Measurements from ENCODE around the gene AKR1B1. TPM values are rescaled to one million over a fixed set of nuclear protein-coding genes. Genes with fewer than 3 reads are reported as not detected.

AKR1B1 gene
- polyA plus RNA-seq, 1 of the 3 experiments (the other 2 are of a cell fraction), result 216 TPM

DNA sequence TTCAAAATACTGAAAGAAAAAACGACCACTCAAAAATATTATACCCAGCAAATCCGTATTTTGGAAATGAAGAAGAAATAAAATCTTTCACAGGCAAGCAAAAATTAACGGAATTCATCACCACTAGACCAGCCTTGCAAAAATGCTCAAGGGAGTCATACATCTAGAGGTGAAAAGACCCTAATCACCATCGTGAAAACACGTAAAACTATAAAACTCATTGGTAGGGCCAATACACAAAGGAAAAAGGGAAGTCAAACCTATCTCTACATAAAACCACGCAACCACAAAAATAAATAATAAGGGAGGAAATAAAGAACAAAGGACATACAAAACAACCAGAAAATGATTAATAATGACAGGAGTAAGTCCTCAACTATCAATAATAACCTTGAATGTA lies 6.6 kb upstream of the AKR1B1 start:
- H3K9ac ChIP-seq, result no peak overlapping the region
- no peak overlapping the region for H3K4me2 ChIP-seq
- no peak for DNase-seq
- no peaks in the 10 kb centered on the region for H3K36me3 ChIP-seq (replicated peaks in 1 of 2; ENCODE audit: control insufficient read depth in 1 of 2, insufficient read depth in 2 of 2, low read length in 1 of 2)
- no peaks in the 10 kb centered on the region for H4K20me1 ChIP-seq (ENCODE audit: insufficient read depth)
- H3F3A ChIP-seq (replicated peaks; ENCODE audit: insufficient read depth), result no peaks in the 10 kb centered on the region
- ChIA-PET CTCF (interaction anchor here (0.6 to 11.0 kb wide), 2 partner anchors 33 to 45 kb away, joined by 3 to 101 read pairs; no protein-coding TSS in a partner anchor), POLR2A (no interaction called here)
- no peak overlapping the region for H3K4me3 ChIP-seq (ENCODE audit: low read depth in 2 of 2, low read length in 1 of 2)
- H3K79me2 ChIP-seq (ENCODE audit: insufficient read depth), result no peaks in the 10 kb centered on the region
- H3K27me3 ChIP-seq (ENCODE audit: insufficient read depth), result no peaks in the 10 kb centered on the region
- TF ChIP-seq RCOR1 (IDR thresholded peaks at IDR 0.05; ENCODE audit: low read length) (no peak), MEF2A (IDR thresholded peaks at IDR 0.05; ENCODE audit: borderline replicate concordance, low read depth) (no peak), NFIC (IDR thresholded peaks at IDR 0.05; ENCODE audit: borderline replicate concordance) (no peak), FOXJ3 (CRISPR knock-in tag; IDR thresholded peaks at IDR 0.05) (no peak), GATA2 (CRISPR knock-in tag; IDR thresholded peaks at IDR 0.05) (no peak)
- TF ChIP-seq, protein P1, sequence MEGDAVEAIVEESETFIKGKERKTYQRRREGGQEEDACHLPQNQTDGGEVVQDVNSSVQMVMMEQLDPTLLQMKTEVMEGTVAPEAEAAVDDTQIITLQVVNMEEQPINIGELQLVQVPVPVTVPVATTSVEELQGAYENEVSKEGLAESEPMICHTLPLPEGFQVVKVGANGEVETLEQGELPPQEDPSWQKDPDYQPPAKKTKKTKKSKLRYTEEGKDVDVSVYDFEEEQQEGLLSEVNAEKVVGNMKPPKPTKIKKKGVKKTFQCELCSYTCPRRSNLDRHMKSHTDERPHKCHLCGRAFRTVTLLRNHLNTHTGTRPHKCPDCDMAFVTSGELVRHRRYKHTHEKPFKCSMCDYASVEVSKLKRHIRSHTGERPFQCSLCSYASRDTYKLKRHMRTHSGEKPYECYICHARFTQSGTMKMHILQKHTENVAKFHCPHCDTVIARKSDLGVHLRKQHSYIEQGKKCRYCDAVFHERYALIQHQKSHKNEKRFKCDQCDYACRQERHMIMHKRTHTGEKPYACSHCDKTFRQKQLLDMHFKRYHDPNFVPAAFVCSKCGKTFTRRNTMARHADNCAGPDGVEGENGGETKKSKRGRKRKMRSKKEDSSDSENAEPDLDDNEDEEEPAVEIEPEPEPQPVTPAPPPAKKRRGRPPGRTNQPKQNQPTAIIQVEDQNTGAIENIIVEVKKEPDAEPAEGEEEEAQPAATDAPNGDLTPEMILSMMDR (IDR thresholded peaks at IDR 0.05), result no peak
- TF ChIP-seq, protein P2, sequence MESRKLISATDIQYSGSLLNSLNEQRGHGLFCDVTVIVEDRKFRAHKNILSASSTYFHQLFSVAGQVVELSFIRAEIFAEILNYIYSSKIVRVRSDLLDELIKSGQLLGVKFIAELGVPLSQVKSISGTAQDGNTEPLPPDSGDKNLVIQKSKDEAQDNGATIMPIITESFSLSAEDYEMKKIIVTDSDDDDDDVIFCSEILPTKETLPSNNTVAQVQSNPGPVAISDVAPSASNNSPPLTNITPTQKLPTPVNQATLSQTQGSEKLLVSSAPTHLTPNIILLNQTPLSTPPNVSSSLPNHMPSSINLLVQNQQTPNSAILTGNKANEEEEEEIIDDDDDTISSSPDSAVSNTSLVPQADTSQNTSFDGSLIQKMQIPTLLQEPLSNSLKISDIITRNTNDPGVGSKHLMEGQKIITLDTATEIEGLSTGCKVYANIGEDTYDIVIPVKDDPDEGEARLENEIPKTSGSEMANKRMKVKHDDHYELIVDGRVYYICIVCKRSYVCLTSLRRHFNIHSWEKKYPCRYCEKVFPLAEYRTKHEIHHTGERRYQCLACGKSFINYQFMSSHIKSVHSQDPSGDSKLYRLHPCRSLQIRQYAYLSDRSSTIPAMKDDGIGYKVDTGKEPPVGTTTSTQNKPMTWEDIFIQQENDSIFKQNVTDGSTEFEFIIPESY (IDR thresholded peaks at IDR 0.05; ENCODE audit: borderline replicate concordance, low read depth), result no peak
- WGBS (ENCODE audit: low lambda C conversion rate), result 34% methylated on average over 6 of the region's 6 CpGs
- no peak overlapping the region for H3K27ac ChIP-seq (ENCODE audit: low read depth in 2 of 2, low read length in 1 of 2)
- H3K9me3 ChIP-seq, result peaks cover 15% of the 10 kb centered on the region; the same call in 1 of the 2 replicates
- H3K4me1 ChIP-seq (ENCODE audit: control insufficient read depth in 1 of 2, insufficient read depth in 2 of 2, low read depth in 1 of 2, low read length in 1 of 2), result no peaks in the 10 kb centered on the region
- H3K9me2 ChIP-seq, result no peaks in the 10 kb centered on the region
- no peak overlapping the region for H2AFZ ChIP-seq (ENCODE audit: low read depth)

DNA sequence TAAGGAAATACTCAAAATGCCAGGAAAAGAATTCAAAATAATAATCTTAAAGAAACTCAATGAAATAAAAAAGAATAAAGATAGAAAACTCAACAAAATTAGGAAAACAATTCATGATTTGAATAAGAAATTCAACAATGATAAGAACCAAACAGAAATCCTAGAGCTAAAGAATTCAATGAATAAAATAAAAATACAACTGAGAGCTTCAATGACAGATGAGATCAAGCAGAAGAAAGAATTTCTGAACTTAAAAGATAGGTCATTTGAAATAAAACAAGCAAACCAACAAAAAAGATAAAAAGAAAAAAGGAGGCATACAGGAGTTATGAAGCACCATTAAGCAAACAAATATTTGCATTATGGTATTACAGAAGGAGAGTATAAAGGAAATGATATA lies 5.6 kb upstream of the AKR1B1 start:
- POLR2A ChIA-PET, result no interaction called here
- DNase-seq, result no peak
- TF ChIP-seq, protein P3, sequence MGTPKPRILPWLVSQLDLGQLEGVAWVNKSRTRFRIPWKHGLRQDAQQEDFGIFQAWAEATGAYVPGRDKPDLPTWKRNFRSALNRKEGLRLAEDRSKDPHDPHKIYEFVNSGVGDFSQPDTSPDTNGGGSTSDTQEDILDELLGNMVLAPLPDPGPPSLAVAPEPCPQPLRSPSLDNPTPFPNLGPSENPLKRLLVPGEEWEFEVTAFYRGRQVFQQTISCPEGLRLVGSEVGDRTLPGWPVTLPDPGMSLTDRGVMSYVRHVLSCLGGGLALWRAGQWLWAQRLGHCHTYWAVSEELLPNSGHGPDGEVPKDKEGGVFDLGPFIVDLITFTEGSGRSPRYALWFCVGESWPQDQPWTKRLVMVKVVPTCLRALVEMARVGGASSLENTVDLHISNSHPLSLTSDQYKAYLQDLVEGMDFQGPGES (IDR thresholded peaks at IDR 0.05; ENCODE audit: low read depth, low read length), result no peak
- TF ChIP-seq RCOR1 (IDR thresholded peaks at IDR 0.05; ENCODE audit: low read length) (no peak), TCF12 (IDR thresholded peaks at IDR 0.05) (no peak), TAF1 (IDR thresholded peaks at IDR 0.05; ENCODE audit: borderline replicate concordance, low read depth, low read length) (no peak), RXRA (IDR thresholded peaks at IDR 0.05; ENCODE audit: borderline replicate concordance, low read depth) (no peak), POLR2AphosphoS5 (IDR thresholded peaks at IDR 0.05; ENCODE audit: low read depth, low read length) (no peak), NFIC (IDR thresholded peaks at IDR 0.05; ENCODE audit: borderline replicate concordance) (no peak), NRF1 (IDR thresholded peaks at IDR 0.05; ENCODE audit: low read depth, low read length) (no peak), FOXM1 (IDR thresholded peaks at IDR 0.05; ENCODE audit: low read depth) (no peak), JUND (IDR thresholded peaks at IDR 0.05) (no peak), TEAD4 (IDR thresholded peaks at IDR 0.05; ENCODE audit: borderline replicate concordance, insufficient read depth) (no peak), GABPA (IDR thresholded peaks at IDR 0.05; ENCODE audit: low read depth) (no peak)
- TF ChIP-seq, protein P4, sequence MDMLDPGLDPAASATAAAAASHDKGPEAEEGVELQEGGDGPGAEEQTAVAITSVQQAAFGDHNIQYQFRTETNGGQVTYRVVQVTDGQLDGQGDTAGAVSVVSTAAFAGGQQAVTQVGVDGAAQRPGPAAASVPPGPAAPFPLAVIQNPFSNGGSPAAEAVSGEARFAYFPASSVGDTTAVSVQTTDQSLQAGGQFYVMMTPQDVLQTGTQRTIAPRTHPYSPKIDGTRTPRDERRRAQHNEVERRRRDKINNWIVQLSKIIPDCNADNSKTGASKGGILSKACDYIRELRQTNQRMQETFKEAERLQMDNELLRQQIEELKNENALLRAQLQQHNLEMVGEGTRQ (IDR thresholded peaks at IDR 0.05; ENCODE audit: borderline replicate concordance, low read depth, low read length), result no peak
- TF ChIP-seq, protein P1 (IDR thresholded peaks at IDR 0.05), result no peak
- TF ChIP-seq, protein P5, sequence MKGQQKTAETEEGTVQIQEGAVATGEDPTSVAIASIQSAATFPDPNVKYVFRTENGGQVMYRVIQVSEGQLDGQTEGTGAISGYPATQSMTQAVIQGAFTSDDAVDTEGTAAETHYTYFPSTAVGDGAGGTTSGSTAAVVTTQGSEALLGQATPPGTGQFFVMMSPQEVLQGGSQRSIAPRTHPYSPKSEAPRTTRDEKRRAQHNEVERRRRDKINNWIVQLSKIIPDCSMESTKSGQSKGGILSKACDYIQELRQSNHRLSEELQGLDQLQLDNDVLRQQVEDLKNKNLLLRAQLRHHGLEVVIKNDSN (IDR thresholded peaks at IDR 0.05; ENCODE audit: borderline replicate concordance, low read depth), result no peak

More for the DNA sequence above, 5.6 kb upstream of the AKR1B1 start:
- Histone ChIP-seq H3K4me1 (ENCODE audit: control insufficient read depth in 1 of 2, insufficient read depth in 2 of 2, low read depth in 1 of 2, low read length in 1 of 2) (peaks cover under 1 to 2% of the 10 kb centered on the region in 2 experiments; a peak in 2 of 4 replicates), H3K9me3 (peaks cover 15% of the 10 kb centered on the region; the same call in 1 of the 2 replicates), H3K4me3 (ENCODE audit: low read depth in 2 of 2, low read length in 1 of 2) (no peak overlapping the region), H3K27ac (ENCODE audit: low read depth in 2 of 2, low read length in 1 of 2) (no peak overlapping the region), H3K27me3 (ENCODE audit: insufficient read depth) (no peaks in the 10 kb centered on the region), H4K20me1 (ENCODE audit: insufficient read depth) (no peaks in the 10 kb centered on the region), H3F3A (replicated peaks; ENCODE audit: insufficient read depth) (no peaks in the 10 kb centered on the region), H3K79me2 (ENCODE audit: insufficient read depth) (no peaks in the 10 kb centered on the region), H2AFZ (ENCODE audit: low read depth) (no peak overlapping the region), H3K9me2 (no peaks in the 10 kb centered on the region), H3K4me2 (no peak overlapping the region), H3K9ac (no peak overlapping the region), H3K36me3 (replicated peaks in 1 of 2; ENCODE audit: control insufficient read depth in 1 of 2, insufficient read depth in 2 of 2, low read length in 1 of 2) (no peaks in the 10 kb centered on the region)
- CTCF ChIA-PET, result interaction anchor here (0.9 to 11.0 kb wide), 3 partner anchors 32 to 143 kb away, joined by 3 to 101 read pairs (median 4); no protein-coding TSS in a partner anchor

Data from SK-N-SH (cell line).